ENCODE measurements around the gene KCNC3. TPM values are rescaled to one million over a fixed set of nuclear protein-coding genes. Genes with fewer than 3 reads are reported as not detected.
A peak's percentile ranks its signal among the peaks of the same experiment; 100 is the strongest.

KCNC3 gene
- total RNA-seq, 1 donor from 2014 or later, result not detected

- Mint-ChIP-seq H3K27ac (ENCODE audit: unreplicated experiment) (no peak overlapping the region), H3K27me3 (ENCODE audit: unreplicated experiment) (peaks cover 30% of the 10 kb centered on the region), H3K36me3 (ENCODE audit: low read depth, unreplicated experiment) (peaks cover 24% of the 10 kb centered on the region), H3K4me1 (ENCODE audit: unreplicated experiment) (no peaks in the 10 kb centered on the region), H3K4me3 (ENCODE audit: unreplicated experiment) (no peak overlapping the region), H3K9me3 (ENCODE audit: unreplicated experiment) (peaks cover 32% of the 10 kb centered on the region)
- TF ChIP-seq CTCF (IDR thresholded peaks at IDR 0.05; ENCODE audit: unreplicated experiment), result no peak
- DNase-seq (ENCODE audit: low spot score), result no peak
These were observed 12.1 kb downstream of the KCNC3 start for GRCh38 chr19:50317115-50317514.

GRCh38 chr19:50315773-50316448 lies 13.3 kb downstream of the KCNC3 start:
- Mint-ChIP-seq H3K4me3 (ENCODE audit: unreplicated experiment) (no peak overlapping the region), H3K4me1 (ENCODE audit: unreplicated experiment) (no peaks in the 10 kb centered on the region), H3K27me3 (ENCODE audit: unreplicated experiment) (peaks cover 24% of the 10 kb centered on the region), H3K9me3 (ENCODE audit: unreplicated experiment) (peaks cover 29% of the 10 kb centered on the region), H3K36me3 (ENCODE audit: low read depth, unreplicated experiment) (peaks cover 17% of the 10 kb centered on the region), H3K27ac (ENCODE audit: unreplicated experiment) (no peak overlapping the region)
- no peak for TF ChIP-seq CTCF (IDR thresholded peaks at IDR 0.05; ENCODE audit: unreplicated experiment)
- no peak for DNase-seq (ENCODE audit: low spot score)

GRCh38 chr19:50314724-50315708 lies 14.2 kb downstream of the KCNC3 start:
- no peak for DNase-seq (ENCODE audit: low spot score)
- Mint-ChIP-seq H3K4me1 (ENCODE audit: unreplicated experiment) (no peaks in the 10 kb centered on the region), H3K27ac (ENCODE audit: unreplicated experiment) (no peak overlapping the region), H3K9me3 (ENCODE audit: unreplicated experiment) (peaks cover 35% of the 10 kb centered on the region), H3K36me3 (ENCODE audit: low read depth, unreplicated experiment) (peaks cover 13% of the 10 kb centered on the region), H3K4me3 (ENCODE audit: unreplicated experiment) (peak overlapping the region; percentile 5), H3K27me3 (ENCODE audit: unreplicated experiment) (peaks cover 23% of the 10 kb centered on the region)
- no peak for TF ChIP-seq CTCF (IDR thresholded peaks at IDR 0.05; ENCODE audit: unreplicated experiment)

GRCh38 chr19:50313812-50314536 lies 15.2 kb downstream of the KCNC3 start:
- DNase-seq (ENCODE audit: low spot score), result no peak
- no peak for TF ChIP-seq CTCF (IDR thresholded peaks at IDR 0.05; ENCODE audit: unreplicated experiment)
- peaks cover 17% of the 10 kb centered on the region for H3K27me3 Mint-ChIP-seq (ENCODE audit: unreplicated experiment)
- peaks cover 29% of the 10 kb centered on the region for H3K9me3 Mint-ChIP-seq (ENCODE audit: unreplicated experiment)
- no peak overlapping the region for H3K4me3 Mint-ChIP-seq (ENCODE audit: unreplicated experiment)
- H3K4me1 Mint-ChIP-seq (ENCODE audit: unreplicated experiment), result no peaks in the 10 kb centered on the region
- peaks cover 8% of the 10 kb centered on the region for H3K36me3 Mint-ChIP-seq (ENCODE audit: low read depth, unreplicated experiment)
- H3K27ac Mint-ChIP-seq (ENCODE audit: unreplicated experiment), result no peak overlapping the region

Measured in endothelial cell (in vitro differentiated cells).